Panc1 (cell line): ENCODE measurements around the gene CREB3. TPM values are rescaled to one million over a fixed set of nuclear protein-coding genes. Genes with fewer than 3 reads are reported as not detected.

Source experiments
- ATAC-seq: fragments of 200-7000 bp; cut with Tn5 transposase; 2 replicates; pipeline ENCODE4 v1.9.1; 2020; ENCODE audit warnings: mild to moderate bottlenecking, moderate library complexity
- BruUV-seq: library from RNA; stranded (reverse); fragments of 400-500 nt; replicated peaks from 2 replicates; lab custom pipeline; 2021; lab: Mats Ljungman, UMichigan
- CTCF ChIA-PET: fragments of 300-600 bp; sonication (Branson Sonifier 250); formaldehyde crosslinking; loops from one replicate; lab custom pipeline; 2022; ENCODE audit warnings: antibody characterized with exemption; lab: Charles Lee
- POLR2A ChIA-PET: fragments of 300-600 bp; sonication (Branson Sonifier 250); formaldehyde crosslinking; loops from one replicate; lab custom pipeline; 2022; ENCODE audit warnings: antibody characterized with exemption; lab: Charles Lee
- DNase-seq: peaks from one replicate; pipeline ENCODE4 v3.0.0-alpha.2; 2010; ENCODE audit warnings: low read depth, low spot score
- H3K27ac ChIP-seq: 2 replicates; pipeline ENCODE4 v1.5.1; 2011; ENCODE audit warnings: mild to moderate bottlenecking, low read length, inconsistent platforms
- H3K27me3 ChIP-seq: fragments of 200-500 bp; sonication (Bioruptor generic); 2 replicates; pipeline ENCODE4 v1.6.0; 2014; ENCODE audit warnings: low read length, inconsistent platforms; ENCODE audit not compliant: control insufficient read depth, insufficient read depth
- H3K36me3 ChIP-seq: fragments of 200-500 bp; sonication (Bioruptor generic); 2 replicates; pipeline ENCODE4 v1.5.1; 2014; ENCODE audit warnings: inconsistent platforms, mild to moderate bottlenecking, low read length, moderate library complexity; ENCODE audit not compliant: control insufficient read depth, insufficient read depth
- H3K4me1 ChIP-seq: 2 replicates; pipeline ENCODE4 v1.5.1; 2011; ENCODE audit warnings: inconsistent platforms, mild to moderate bottlenecking, low read length, moderate library complexity; ENCODE audit not compliant: control insufficient read depth, insufficient read depth
- H3K4me3 ChIP-seq, 2 experiments: 2 replicates each; pipeline ENCODE4 v1.5.1; 2011 to 2012; ENCODE audit warnings: low read depth in 2 of 2, low read length in 2 of 2, mild to moderate bottlenecking in 2 of 2, inconsistent platforms in 1 of 2, moderate library complexity in 1 of 2
- H3K9me3 ChIP-seq: fragments of 200-500 bp; sonication (Bioruptor generic); 2 replicates; pipeline ENCODE4 v1.5.1; 2014; ENCODE audit warnings: low read depth, mild to moderate bottlenecking, inconsistent platforms, low read length, moderate library complexity; ENCODE audit not compliant: control insufficient read depth, insufficient read depth
- CTCF ChIP-seq: fragments of 450-650 bp; IDR thresholded peaks from 2 replicates; pipeline ENCODE4 v1.5.1; 2017; ENCODE audit warnings: mild to moderate bottlenecking
- POLR2AphosphoS5 ChIP-seq: IDR thresholded peaks from 2 replicates; pipeline ENCODE4 v1.6.1; 2012; ENCODE audit warnings: mild to moderate bottlenecking, low read depth, low read length, moderate library complexity
- SIN3A ChIP-seq: IDR thresholded peaks from 2 replicates; pipeline ENCODE4 v1.6.1; 2012; ENCODE audit warnings: low read depth, mild to moderate bottlenecking, low read length, moderate library complexity, borderline replicate concordance; ENCODE audit not compliant: insufficient read depth
- TCF7L2 ChIP-seq: IDR thresholded peaks from 2 replicates; pipeline ENCODE4 v1.6.1; 2011; ENCODE audit warnings: mild to moderate bottlenecking, low read depth, low read length, inconsistent platforms
- in situ Hi-C: cut with HindIII; loops from 2 replicates; pipeline ENCODE4 v1.10.0; 2016; ENCODE audit warnings: low sequenced_read_pairs, low pct_unique_long_range_greater_than_20kb
- intact Hi-C: fragments of 100-400 bp; cut with micrococcal nuclease; formaldehyde crosslinking; loops from one replicate; pipeline ENCODE4 v1.10.0; 2022; ENCODE audit not compliant: unreplicated experiment
- total RNA-seq: library from RNA; stranded (reverse); gene quantifications from one replicate; pipeline ENCODE4 v1.2.1, GENCODE V29; 2021; ENCODE audit not compliant: unreplicated experiment
- TF ChIP-seq, protein P1 (sequence below), 2 experiments: IDR thresholded peaks; 2 replicates each; pipeline ENCODE4 v1.6.1; 2011 to 2012; ENCODE audit warnings: low read depth in 2 of 2, control low read depth in 1 of 2, low read length in 1 of 2, mild to moderate bottlenecking in 1 of 2, moderate library complexity in 1 of 2; ENCODE audit not compliant: insufficient read depth in 1 of 2

The CREB3 gene
- total RNA-seq, 1 experiment from 2014 or later = 67.0 TPM

DNA sequence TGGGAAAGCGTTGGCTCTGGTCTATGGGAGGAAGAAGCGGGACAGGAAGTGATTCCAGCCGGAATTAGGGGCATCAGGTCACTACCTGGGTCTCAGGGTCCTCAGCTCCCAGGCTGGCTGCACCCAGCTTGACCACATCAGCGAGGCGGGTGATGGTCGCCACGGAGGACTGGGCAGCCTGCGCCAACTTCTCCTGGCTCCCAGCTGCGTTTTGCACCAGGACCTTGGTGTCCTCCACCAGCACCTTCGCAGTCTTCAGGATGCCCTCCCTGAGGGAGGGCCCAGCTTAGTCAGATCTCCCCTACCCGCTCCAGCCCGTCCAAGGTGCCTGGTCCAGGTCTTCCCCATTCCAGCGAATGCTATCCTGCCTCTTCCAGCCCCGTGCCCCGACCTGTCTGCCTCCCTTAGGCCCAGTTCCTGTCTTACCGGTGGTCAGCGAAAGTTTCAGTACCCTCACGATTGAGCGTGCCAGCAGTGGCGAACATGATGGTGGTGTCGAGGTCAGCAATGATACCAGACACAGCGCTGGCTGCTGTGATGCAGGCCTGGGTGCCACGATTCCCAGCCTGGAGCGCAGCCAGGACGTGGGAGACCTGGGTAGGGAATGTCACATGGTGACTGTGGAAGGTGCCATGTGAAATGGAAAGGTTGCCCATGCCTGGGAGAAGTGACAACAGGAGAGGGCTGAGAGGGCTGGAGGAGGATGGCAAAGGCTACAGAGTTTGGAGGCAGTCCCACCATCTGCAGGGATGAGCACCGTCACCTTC, 28.4 kb upstream of the CREB3 start:
- Histone ChIP-seq H3K4me3 (no peak overlapping the region), H3K36me3 (peaks cover 47% of the 10 kb centered on the region), H3K27me3 (no peaks in the 10 kb centered on the region), H3K9me3 (no peaks in the 10 kb centered on the region), H3K4me1 (no peaks in the 10 kb centered on the region), H3K27ac (no peak overlapping the region)
- ChIA-PET POLR2A (no interaction called here), CTCF (interaction anchor here (1.6 kb wide), 1 partner anchor 8 kb away, joined by 17 read pairs; no protein-coding TSS in a partner anchor)
- ATAC-seq (no peak), DNase-seq (no peak)
- intact Hi-C loops (no loop called here), in situ Hi-C loops (no loop called here)
- BruUV-seq = TSS peak; percentile 59
- no peak for TF ChIP-seq SIN3A
- TF ChIP-seq, protein P1, sequence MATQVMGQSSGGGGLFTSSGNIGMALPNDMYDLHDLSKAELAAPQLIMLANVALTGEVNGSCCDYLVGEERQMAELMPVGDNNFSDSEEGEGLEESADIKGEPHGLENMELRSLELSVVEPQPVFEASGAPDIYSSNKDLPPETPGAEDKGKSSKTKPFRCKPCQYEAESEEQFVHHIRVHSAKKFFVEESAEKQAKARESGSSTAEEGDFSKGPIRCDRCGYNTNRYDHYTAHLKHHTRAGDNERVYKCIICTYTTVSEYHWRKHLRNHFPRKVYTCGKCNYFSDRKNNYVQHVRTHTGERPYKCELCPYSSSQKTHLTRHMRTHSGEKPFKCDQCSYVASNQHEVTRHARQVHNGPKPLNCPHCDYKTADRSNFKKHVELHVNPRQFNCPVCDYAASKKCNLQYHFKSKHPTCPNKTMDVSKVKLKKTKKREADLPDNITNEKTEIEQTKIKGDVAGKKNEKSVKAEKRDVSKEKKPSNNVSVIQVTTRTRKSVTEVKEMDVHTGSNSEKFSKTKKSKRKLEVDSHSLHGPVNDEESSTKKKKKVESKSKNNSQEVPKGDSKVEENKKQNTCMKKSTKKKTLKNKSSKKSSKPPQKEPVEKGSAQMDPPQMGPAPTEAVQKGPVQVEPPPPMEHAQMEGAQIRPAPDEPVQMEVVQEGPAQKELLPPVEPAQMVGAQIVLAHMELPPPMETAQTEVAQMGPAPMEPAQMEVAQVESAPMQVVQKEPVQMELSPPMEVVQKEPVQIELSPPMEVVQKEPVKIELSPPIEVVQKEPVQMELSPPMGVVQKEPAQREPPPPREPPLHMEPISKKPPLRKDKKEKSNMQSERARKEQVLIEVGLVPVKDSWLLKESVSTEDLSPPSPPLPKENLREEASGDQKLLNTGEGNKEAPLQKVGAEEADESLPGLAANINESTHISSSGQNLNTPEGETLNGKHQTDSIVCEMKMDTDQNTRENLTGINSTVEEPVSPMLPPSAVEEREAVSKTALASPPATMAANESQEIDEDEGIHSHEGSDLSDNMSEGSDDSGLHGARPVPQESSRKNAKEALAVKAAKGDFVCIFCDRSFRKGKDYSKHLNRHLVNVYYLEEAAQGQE (IDR thresholded peaks at IDR 0.05; ENCODE audit: insufficient read depth in 1 of 2, low read depth in 2 of 2, low read length in 1 of 2) = no peak
- no peak for TF ChIP-seq CTCF
- TF ChIP-seq POLR2AphosphoS5 = no peak
- no peak for TF ChIP-seq TCF7L2

GRCh38 chr9:35705372-35705771, 27.1 kb upstream of the CREB3 start:
- TF ChIP-seq TCF7L2 (no peak), POLR2AphosphoS5 (no peak), CTCF (no peak), SIN3A (no peak)
- TF ChIP-seq, protein P1 (IDR thresholded peaks at IDR 0.05; ENCODE audit: insufficient read depth in 1 of 2, low read depth in 2 of 2, low read length in 1 of 2) = no peak
- BruUV-seq = no TSS peak
- ChIA-PET CTCF (interaction anchor here (0.6 to 1.6 kb wide), 2 partner anchors 9 to 58 kb away, joined by 5 to 17 read pairs; no protein-coding TSS in a partner anchor), POLR2A (interaction anchor here (0.6 kb wide), 1 partner anchor 15 kb away, joined by 8 read pairs; no protein-coding TSS in a partner anchor)
- no peak for DNase-seq
- intact Hi-C loops = loop anchor here (5.0 kb wide), 1 partner anchor 48 kb away; the partner anchor contains the start of genes CCDC107 and RMRP
- H3K9me3 ChIP-seq = no peaks in the 10 kb centered on the region
- in situ Hi-C loops = no loop called here
- H3K36me3 ChIP-seq = peaks cover 41% of the 10 kb centered on the region
- H3K27me3 ChIP-seq = no peaks in the 10 kb centered on the region
- H3K4me3 ChIP-seq = no peak overlapping the region
- no peak overlapping the region for H3K27ac ChIP-seq
- ATAC-seq = no peak
- no peaks in the 10 kb centered on the region for H3K4me1 ChIP-seq
